HPDE6-E6E7 (cell line): Measurements from ENCODE around the gene SMAD6.
"Not testable (repeated sequence)": the region's sequence is repeated elsewhere in the genome, so short reads cannot be mapped to it uniquely, and the experiment has no call there.

Experiments used
- DNase-seq: peaks from one replicate; pipeline ENCODE4 v3.0.0; 2011; ENCODE audit warnings: missing footprints; ENCODE audit errors: extremely low spot score

The SMAD6 gene

DNA sequence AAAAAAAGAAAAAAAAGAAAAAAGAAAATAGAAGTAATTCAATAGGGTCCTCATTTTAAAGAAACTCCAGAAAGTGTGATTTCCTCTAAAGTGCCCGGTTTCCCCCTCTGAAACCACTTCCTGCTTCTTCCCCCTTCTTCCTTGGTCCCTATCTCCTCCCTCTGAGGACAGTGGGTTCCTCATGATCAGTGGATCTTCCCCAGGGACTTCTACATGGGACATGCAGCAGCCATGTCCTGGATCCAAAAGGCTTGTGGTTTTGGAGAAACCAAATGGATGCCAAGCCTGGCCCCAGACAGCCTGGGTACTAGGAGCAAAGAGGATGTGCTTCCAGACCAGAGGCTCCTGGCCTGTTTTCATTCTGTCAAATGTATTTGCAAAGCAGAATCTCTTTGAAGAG lies 26.6 kb upstream of the SMAD6 start:
- no peak for DNase-seq

GRCh38 chr15:66677336-66677735 lies 24.7 kb upstream of the SMAD6 start:
- no peak for DNase-seq

- DNase-seq: no peak
These were observed 22.9 kb upstream of the SMAD6 start for GRCh38 chr15:66679061-66679656.

GRCh38 chr15:66679657-66680108 lies 22.4 kb upstream of the SMAD6 start:
- DNase-seq: no peak

DNA sequence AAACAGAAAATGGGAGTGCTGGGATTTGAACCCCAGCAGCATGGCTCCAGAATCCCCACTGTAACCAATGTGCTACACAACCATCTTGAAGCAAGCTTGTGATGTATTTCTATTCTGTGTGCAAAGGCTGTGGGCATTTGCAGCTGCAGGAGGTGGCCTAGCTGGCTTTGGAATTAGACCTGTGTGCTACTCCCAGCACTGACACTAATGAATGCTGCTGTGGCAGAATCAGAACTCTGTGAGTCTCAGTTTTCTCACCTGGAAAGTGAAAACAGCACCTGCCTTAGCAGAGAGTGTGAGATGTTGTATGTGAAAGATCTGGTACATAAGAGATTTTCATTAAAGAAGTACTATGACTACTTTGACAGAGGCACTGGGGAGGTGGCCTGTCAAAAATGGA lies 21.5 kb upstream of the SMAD6 start:
- no peak for DNase-seq

DNA sequence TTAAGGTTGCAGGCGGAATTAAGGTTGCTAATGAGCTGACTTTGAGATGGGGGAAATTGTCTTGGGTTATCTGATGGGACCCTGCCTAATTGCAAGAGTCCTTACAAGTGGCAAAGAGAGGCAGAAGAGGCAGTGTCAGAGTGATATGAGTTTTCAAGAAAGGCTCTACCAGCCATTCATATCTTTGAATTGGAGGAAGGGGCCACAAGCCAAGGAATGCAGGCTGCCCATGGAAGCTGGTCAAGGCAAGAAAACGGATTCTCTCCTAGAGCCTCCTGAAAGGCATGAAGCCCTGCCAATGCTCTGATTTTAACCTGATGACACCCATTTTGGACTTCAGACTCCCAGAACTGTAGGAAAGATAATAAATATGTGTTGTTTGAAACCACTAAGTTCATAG lies 20.6 kb upstream of the SMAD6 start:
- no peak for DNase-seq

GRCh38 chr15:66682246-66682645 lies 19.8 kb upstream of the SMAD6 start:
- DNase-seq: no peak

GRCh38 chr15:66682865-66683264 lies 19.2 kb upstream of the SMAD6 start:
- no peak for DNase-seq

- no peak for DNase-seq
These were observed 17.8 kb upstream of the SMAD6 start for GRCh38 chr15:66684136-66684681.

- DNase-seq: no peak
These were observed 16.3 kb upstream of the SMAD6 start for GRCh38 chr15:66685638-66686150.

DNA sequence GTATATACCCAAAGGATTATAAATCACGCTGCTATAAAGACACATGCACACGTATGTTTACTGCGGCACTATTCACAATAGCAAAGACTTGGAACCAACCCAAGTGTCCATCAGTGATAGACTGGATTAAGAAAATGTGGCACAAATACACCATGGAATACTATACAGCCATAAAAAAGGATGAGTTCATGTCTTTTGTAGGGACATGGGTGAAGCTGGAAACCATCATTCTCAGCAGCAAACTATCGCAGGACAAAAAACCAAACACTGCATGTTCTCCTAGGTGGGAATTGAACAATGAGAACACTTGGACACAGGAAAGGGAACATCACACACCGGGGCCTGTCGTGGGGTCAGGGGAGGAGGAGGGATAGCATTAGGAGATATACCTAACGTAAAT lies 11.1 kb upstream of the SMAD6 start:
- not testable (repeated sequence) for DNase-seq

- no peak for DNase-seq
These were observed 10.3 kb upstream of the SMAD6 start for GRCh38 chr15:66691727-66692126.

DNA sequence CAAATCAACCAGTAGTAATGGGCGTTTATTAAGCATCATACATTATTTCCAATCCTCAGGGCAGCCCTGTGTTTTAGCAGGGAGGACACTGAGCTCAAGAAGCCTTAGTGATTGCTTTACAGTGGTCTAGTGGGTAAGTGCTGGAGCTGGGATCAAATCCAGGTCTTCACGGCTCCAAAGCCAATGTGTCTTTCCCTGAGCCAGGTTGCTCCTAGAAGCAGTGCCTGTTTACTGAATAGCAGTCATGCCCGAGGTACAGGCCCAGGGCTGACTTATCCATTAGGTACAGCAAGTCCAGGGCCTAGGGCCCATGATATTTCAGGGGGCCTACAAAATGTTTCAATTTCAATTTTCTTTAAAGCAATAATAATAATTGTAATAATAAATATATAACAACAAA lies 9.6 kb upstream of the SMAD6 start:
- DNase-seq: no peak

- no peak for DNase-seq
These were observed 9.0 kb upstream of the SMAD6 start for GRCh38 chr15:66692808-66693596.

- DNase-seq: no peak
These were observed 5.3 kb upstream of the SMAD6 start for GRCh38 chr15:66696770-66697169.

DNA sequence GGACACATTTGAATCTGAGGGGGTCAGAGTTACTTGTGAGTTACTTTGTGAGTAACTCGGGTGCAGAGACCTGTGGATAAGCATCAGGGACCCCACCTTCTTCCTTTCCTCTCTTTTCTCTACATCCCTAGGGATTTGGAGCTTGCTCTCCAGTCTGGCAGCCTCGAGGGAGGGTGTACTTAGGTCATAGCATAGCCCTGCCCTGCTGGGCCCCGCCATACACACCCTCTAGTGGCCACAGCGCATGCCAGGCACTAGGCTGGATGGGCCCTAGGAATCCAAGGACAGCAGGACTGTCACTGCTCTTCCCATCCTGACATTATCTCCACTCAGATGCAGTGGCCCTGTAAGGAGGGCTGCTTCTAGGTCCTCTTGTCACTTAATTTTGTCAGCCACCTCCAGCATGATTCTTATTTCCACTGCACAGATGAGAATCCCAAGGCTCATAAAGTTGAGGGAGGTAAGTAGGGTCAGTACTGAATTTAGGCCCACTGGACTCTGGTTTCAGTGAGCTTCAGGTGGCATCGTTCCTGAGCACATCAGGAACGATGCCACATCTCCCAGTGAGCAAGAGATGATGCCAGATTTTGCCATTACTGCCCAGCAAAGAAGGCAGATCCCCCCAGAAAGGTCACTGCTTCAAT lies 3.6 kb upstream of the SMAD6 start:
- peak; percentile 62 for DNase-seq

DNA sequence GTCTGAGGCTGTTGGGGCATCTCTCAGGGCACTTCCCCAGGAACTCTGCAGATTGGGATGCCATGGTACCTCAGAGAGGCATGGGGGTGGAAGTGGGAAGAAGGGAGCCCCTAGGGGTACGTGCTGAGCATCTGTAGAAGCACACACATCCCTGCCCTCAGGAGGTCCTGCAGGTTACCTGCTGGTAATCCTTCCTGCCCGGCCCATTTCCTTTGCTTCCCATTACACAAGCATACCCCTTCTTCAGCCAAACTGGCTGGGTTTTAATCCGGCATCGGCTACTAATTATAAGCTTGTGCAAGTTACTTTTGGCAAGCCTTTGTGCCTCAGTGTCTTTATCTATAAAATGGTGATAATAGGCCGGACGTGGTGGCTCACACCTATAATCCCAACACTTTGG lies 3.1 kb upstream of the SMAD6 start:
- no peak for DNase-seq

GRCh38 chr15:66700412-66700801 lies 1.6 kb upstream of the SMAD6 start:
- no peak for DNase-seq

DNA sequence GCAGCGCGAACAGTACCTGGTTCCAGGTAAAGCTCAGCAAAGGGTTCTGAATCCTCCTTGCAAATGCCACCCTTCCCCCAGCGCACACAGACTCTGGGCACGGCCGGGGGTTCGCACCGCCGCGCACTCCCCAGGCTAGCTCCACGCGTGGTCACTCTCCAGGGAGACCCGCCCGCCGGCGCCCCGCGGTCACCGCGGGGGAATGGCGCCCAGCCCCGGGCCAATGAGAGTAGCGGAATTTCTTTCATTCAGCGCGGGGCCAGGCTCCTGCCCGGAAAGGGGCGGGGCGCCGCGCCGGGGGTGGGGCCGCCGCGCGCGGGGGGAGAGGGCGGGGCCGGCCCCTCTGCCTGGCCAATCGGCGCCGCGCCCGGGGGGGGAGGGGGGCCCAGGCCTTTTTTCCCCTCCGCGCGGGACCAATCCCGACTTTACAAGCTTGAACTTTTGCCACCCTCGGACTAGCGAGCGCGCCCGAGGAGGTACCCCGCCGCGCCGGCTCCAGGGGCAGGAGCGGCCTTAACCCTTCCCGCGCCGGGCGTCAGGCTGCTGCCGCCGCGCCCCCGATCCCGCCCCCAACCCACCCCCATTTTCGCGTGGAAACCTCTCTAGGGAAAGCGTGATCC lies 1.1 kb upstream of the SMAD6 start:
- DNase-seq: peak; percentile 75

DNA sequence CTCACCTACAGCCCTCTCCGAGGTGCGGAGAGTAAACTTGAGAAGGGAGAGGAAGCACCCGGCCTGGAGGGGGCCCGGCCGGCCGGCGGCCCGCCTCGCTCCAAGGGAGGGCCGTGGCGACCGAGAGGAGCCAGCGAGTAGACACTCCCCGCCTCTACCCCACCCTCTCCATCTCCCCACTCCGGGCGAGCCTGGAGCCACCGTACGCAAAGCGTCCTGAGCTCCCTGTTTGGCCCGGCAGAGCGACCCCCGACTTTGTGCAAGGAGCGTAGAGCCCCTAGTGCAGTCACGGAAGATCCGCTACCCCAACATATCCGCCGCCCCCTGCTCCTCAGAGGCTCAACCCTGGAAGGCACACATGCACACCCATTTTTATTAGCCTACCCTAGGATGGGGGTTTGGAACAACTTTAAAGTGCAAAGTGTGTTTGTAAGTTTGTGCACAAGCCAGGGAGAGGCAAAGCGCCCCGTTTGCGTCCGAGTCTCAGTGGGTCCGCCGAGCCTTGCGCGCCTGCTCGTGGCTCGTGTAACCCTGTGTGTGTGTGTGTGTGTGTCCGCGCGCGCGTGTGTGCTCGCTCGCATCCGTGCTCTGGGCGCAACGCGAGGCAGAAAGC lies 508 bp upstream of the SMAD6 start:
- no peak for DNase-seq

- no peak for DNase-seq
These were observed 927 bp downstream of the SMAD6 start for GRCh38 chr15:66702787-66703539.
